GM19351 (cell line): ENCODE measurements around the gene LIMA1.
"Not testable (repeated sequence)": the region's sequence is repeated elsewhere in the genome, so short reads cannot be mapped to it uniquely, and the experiment has no call there.

Experiments
- ATAC-seq: cut with Tn5 transposase; IDR thresholded peaks from one replicate; pipeline ENCODE4 v1.9.1; 2021; ENCODE audit warnings: mild to moderate bottlenecking, moderate library complexity; ENCODE audit not compliant: unreplicated experiment

The LIMA1 gene

GRCh38 chr12:50188241-50188781 lies 95.0 kb downstream of the LIMA1 start:
- ATAC-seq = no peak

GRCh38 chr12:50187084-50187900 lies 96.0 kb downstream of the LIMA1 start:
- ATAC-seq = peak; percentile 77

GRCh38 chr12:50186681-50187080 lies 96.6 kb downstream of the LIMA1 start:
- no peak for ATAC-seq

- no peak for ATAC-seq
Observed at GRCh38 chr12:50185970-50186663, 97.2 kb downstream of the LIMA1 start.

GRCh38 chr12:50185301-50185895 lies 97.9 kb downstream of the LIMA1 start:
- ATAC-seq = no peak

- no peak for ATAC-seq
Observed at GRCh38 chr12:50184261-50184660, 99.1 kb downstream of the LIMA1 start.

DNA sequence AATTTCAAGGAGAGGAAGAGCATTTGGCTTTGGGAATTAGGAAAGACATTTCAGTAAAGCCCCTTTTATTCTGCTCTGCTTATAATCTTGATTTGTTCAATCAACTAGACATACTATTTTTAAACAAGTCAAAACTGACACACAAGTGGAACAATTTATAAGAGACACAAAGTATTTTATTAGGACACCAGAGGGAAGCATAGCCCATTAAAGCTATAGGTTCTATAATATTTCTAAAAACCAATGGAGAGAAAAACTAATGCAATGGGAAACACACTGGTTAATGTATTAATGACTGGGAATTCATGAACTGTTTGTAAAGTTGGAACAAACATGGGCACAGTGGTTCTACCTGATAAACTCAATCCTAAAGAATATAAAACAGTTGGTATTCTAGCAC lies 100.9 kb downstream of the LIMA1 start:
- no peak for ATAC-seq

GRCh38 chr12:50181691-50182090 lies 101.6 kb downstream of the LIMA1 start:
- no peak for ATAC-seq

- no peak for ATAC-seq
Observed at GRCh38 chr12:50175716-50176026, 107.6 kb downstream of the LIMA1 start.

GRCh38 chr12:50174971-50175715 lies 108.2 kb downstream of the LIMA1 start:
- no peak for ATAC-seq

GRCh38 chr12:50167049-50167828 lies 116.1 kb downstream of the LIMA1 start, which contains the start of gene CERS5:
Gene CERS5 (minus strand): TSS chr12:50167369. CDS start chr12:50167297, 72 bp downstream.
- ATAC-seq = peak; percentile 98

DNA sequence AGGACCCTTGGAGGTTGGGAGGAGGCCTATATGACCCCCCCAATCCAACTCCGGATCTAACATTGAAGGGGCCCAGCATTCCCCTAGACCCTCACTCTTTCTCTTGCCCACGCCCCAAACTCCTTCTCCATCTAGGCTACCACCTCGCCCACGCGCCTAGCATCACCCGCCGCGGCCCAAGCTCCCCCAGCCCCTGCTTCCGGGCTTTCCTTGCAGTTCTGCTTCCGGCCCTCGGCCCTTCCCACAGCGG lies 116.6 kb downstream of the LIMA1 start:
- ATAC-seq = peak; percentile 33

DNA sequence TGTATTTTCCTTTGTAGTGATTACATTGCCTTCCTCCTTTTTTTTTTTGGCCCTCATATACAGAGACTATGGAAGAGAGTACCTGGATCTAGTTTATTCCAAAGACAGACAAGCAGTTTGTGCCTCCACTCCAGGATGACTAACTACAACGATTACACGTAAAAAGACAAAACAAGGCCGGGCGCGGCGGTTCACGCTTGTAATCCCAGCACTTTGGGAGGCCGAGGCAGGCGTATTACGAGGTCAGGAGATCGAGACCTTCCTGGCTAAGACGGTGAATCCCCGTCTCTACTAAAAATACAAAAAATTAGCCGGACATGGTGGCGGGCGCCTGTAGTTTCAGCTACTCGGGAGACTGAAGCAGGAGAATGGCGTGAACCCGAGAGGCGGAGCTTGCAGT lies 118.4 kb downstream of the LIMA1 start:
- ATAC-seq = no peak

GRCh38 chr12:50162230-50162629 lies 121.1 kb downstream of the LIMA1 start:
- ATAC-seq = no peak

- no peak for ATAC-seq
Observed at GRCh38 chr12:50160643-50161042, 122.7 kb downstream of the LIMA1 start.

DNA sequence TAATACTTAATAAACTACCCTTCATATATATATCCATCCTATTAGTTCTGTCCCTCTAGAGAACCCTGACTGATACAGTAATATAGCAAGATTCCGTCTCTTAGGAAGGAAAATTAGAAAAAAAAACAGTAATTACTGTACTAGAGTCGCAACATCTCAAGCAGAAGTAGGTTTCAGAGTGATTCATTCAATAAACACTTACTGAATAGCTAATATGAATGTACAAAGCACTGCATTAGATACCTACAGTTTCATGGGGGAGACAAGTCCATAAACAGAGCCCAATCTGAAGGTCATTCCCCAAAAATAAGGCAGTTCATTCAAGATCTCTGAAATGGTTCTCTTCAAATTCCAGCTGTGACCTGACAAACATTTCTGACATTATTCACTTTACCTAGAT lies 126.1 kb downstream of the LIMA1 start:
- ATAC-seq = no peak

- no peak for ATAC-seq
Observed at GRCh38 chr12:50156641-50157040, 126.7 kb downstream of the LIMA1 start.

DNA sequence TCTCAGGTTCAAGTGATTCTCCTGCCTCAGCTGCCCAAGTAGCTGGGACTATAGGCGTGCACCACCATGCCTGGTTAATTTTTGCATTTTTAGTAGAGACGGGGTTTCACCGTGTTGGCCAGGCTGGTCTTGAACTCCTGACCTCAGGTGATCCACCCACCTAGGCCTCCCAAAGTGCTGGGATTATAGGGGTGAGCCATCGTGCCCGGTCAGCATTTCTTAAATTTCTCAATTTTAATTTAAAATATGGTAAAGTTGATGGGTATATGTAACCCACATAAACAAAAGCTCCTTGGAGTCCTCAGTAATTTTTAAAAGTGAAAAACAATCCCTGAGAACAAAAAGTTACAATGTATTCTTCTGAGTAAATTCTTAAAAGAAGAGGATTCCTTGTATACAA lies 128.4 kb downstream of the LIMA1 start:
- ATAC-seq = not testable (repeated sequence)

- no peak for ATAC-seq
Observed at GRCh38 chr12:50151047-50151687, 132.2 kb downstream of the LIMA1 start.

- ATAC-seq = no peak
Observed at GRCh38 chr12:50149311-50149710, 134.0 kb downstream of the LIMA1 start.
